WERI-Rb-1 (cell line): ENCODE data around the gene HNRNPA1L2.

Experiments used
- DNase-seq: peaks from one replicate; pipeline ENCODE4 v3.0.0-alpha.2; 2020
- H3K27ac ChIP-seq: fragments of 250-450 bp; sonication (Bioruptor Pico); 2 replicates; pipeline ENCODE4 v1.5.1; 2020; ENCODE audit warnings: mild to moderate bottlenecking, moderate library complexity
- H3K27me3 ChIP-seq: fragments of 250-450 bp; sonication (Bioruptor Pico); 2 replicates; pipeline ENCODE4 v1.5.1; 2021; ENCODE audit warnings: mild to moderate bottlenecking, low read depth, moderate library complexity; ENCODE audit not compliant: insufficient read depth, severe bottlenecking
- H3K36me3 ChIP-seq: fragments of 250-450 bp; sonication (Bioruptor Pico); 2 replicates; pipeline ENCODE4 v1.5.1; 2020; ENCODE audit warnings: mild to moderate bottlenecking, moderate library complexity
- H3K4me3 ChIP-seq: 2 replicates; pipeline ENCODE4 v1.5.1; 2011; ENCODE audit warnings: low read depth, mild to moderate bottlenecking, control low read depth, low read length
- H3K9me3 ChIP-seq: fragments of 250-450 bp; sonication (Bioruptor Pico); 2 replicates; pipeline ENCODE4 v1.5.1; 2021; ENCODE audit warnings: mild to moderate bottlenecking, moderate library complexity; ENCODE audit not compliant: severe bottlenecking
- TF ChIP-seq, protein P1 (sequence below): IDR thresholded peaks from 2 replicates; pipeline ENCODE4 v1.5.1; 2011; ENCODE audit warnings: low read depth, mild to moderate bottlenecking, control low read depth, inconsistent platforms, low read length

HNRNPA1L2 gene

GRCh38 chr13:52686376-52686775, 44.1 kb downstream of the HNRNPA1L2 start:
- TF ChIP-seq, protein P1, sequence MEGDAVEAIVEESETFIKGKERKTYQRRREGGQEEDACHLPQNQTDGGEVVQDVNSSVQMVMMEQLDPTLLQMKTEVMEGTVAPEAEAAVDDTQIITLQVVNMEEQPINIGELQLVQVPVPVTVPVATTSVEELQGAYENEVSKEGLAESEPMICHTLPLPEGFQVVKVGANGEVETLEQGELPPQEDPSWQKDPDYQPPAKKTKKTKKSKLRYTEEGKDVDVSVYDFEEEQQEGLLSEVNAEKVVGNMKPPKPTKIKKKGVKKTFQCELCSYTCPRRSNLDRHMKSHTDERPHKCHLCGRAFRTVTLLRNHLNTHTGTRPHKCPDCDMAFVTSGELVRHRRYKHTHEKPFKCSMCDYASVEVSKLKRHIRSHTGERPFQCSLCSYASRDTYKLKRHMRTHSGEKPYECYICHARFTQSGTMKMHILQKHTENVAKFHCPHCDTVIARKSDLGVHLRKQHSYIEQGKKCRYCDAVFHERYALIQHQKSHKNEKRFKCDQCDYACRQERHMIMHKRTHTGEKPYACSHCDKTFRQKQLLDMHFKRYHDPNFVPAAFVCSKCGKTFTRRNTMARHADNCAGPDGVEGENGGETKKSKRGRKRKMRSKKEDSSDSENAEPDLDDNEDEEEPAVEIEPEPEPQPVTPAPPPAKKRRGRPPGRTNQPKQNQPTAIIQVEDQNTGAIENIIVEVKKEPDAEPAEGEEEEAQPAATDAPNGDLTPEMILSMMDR = no peak
- Histone ChIP-seq H3K36me3 (no peaks in the 10 kb centered on the region), H3K27ac (no peak overlapping the region), H3K4me3 (no peak overlapping the region), H3K9me3 (no peaks in the 10 kb centered on the region), H3K27me3 (no peaks in the 10 kb centered on the region)
- DNase-seq = no peak
